Measurements from ENCODE around the gene GTF2IRD1.

Gene GTF2IRD1

GRCh38 chr7:74453322-74454011 lies at the start of gene GTF2IRD1:
Gene GTF2IRD1 (plus strand): TSS chr7:74453906. CDS start chr7:74508081, 54,175 bp downstream.
- FAIRE-seq (no peak), DNase-seq (ENCODE audit: insufficient read length, low spot score) (peak; percentile 97)
- no peak for TF ChIP-seq CTCF (IDR thresholded peaks at IDR 0.05; ENCODE audit: insufficient read depth, missing control alignments)

- DNase-seq (ENCODE audit: insufficient read length, low spot score) (no peak), FAIRE-seq (no peak)
- no peak for TF ChIP-seq CTCF (IDR thresholded peaks at IDR 0.05; ENCODE audit: insufficient read depth, missing control alignments)
These were observed 49.4 kb upstream of the GTF2IRD1 start for GRCh38 chr7:74404388-74404700.

DNA sequence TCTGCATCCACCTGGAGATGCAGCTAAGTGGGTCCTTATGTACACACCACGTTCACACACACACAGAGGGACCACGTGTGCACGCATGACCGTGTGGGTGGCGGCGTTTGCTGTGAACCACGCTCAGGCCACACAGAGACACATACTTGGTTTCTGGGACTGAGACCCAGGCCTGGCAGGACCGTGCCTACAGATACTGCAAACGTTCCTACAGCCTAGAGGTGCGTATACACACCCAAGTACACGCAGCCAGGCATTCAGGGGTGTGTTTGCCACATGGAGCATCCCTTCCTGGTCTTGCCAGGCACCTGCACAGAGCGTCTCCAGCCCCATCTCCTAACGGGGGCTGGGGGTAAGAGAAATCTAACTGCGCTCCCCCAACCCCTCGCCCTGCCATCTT lies 49.0 kb upstream of the GTF2IRD1 start:
- no peak for FAIRE-seq
- TF ChIP-seq CTCF (IDR thresholded peaks at IDR 0.05; ENCODE audit: insufficient read depth, missing control alignments): no peak
- no peak for DNase-seq (ENCODE audit: insufficient read length, low spot score)

DNA sequence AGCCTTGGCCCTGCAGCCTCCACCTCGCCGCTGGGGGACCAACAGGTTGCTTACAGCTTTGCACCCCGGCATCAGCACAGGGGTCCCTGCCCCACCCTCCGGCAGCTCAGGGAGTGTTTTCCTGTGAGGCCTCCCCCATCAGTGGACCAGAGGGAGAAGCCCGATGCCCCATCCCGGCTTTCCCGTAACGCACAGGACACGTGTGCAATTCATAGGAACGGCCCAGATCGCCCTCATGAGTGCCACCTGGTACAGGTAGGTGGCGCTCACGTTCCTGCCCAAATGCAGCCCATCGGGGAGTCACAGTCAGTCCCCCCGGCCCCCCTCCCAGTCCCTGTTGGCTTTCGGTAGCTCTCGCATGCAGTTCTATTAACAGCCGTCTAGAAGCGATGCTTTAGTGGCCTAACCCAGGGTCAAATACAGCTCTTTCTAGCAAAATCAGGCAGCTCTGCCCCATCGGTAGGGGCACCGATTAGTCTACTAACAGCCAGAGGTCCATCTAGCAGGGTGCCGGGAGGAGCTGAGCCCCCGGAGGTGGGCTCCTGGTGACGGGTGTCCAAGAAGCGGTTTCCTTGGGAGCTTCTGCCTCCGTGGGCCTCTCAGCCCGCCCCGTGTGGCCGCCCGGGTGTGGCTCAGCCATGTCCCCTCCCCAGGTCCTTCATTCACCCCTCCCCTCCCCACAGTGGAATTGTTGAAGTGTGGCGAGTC lies 48.4 kb upstream of the GTF2IRD1 start:
- TF ChIP-seq CTCF (IDR thresholded peaks at IDR 0.05; ENCODE audit: insufficient read depth, missing control alignments): peak; percentile 62
- FAIRE-seq: no peak
- peak; percentile 72 for DNase-seq (ENCODE audit: insufficient read length, low spot score)

DNA sequence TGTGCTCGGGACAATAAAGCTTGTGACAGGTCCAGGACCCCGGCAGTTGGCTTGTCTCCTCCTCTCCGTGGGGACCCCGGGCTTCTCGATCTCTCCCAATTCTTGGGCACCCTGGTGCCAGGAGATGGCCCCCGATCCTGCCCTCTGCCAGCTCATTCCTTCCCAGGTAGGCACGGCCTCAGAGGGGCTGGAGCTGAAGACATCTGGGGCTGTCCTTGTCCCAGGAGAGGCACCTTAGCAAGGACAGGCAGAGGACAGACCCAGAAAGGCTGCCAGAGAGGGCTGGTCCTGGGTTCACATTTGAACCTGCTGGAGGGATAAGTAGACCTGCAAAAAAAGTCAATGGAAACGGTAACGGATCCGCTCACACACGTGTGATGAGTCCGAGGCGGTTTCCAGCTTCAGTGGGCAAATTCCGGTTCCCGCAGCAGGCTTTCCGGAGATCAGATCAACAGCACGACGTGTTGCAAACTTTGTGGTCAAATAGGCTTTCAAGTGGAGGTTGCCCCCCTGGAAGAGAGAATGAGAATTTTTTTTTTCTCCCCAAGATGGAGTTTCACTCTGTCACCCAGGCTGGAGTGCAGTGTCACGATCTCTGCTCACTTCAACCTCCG lies 47.7 kb upstream of the GTF2IRD1 start:
- TF ChIP-seq CTCF (IDR thresholded peaks at IDR 0.05; ENCODE audit: insufficient read depth, missing control alignments): no peak
- FAIRE-seq (no peak), DNase-seq (ENCODE audit: insufficient read length, low spot score) (no peak)

DNA sequence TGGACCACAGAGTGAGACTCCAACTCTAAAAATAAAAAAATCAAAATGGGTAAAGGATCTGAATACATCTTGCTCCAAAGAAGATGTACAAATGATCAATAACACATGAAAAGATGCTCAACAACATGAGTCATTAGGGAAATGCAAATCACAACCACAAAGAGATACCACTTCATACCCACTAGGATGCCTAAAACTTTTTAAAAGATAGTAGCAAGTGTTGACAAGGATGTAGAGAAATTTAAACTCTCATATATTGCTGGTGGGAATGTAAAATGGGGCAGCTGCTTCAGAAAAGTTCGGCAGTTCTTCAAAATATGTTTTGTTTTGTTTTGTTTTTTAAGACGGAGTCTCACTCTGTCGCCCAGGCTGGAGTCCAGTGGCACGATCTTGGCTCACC lies 45.7 kb upstream of the GTF2IRD1 start:
- no peak for FAIRE-seq
- DNase-seq (ENCODE audit: insufficient read length, low spot score): no peak
- TF ChIP-seq CTCF (IDR thresholded peaks at IDR 0.05; ENCODE audit: insufficient read depth, missing control alignments): no peak

DNA sequence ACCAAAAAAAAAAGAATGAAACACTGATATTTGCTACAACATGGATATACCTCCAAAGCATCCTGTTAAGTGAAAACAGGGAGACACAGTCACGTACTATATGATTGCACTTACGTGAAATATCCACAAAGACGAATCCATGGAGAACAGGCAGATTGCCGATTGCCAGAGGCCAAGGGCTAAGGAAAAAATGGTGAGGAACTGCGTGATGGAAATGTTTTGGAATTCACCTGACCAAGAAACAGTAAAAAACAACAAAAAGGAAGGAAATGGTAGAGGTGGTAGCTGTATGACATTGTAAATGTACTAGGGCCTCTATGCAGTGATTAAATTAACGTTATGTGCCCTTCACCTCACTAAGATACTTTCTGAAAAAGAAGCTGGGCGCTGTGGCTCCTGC lies 44.1 kb upstream of the GTF2IRD1 start:
- no peak for FAIRE-seq
- DNase-seq (ENCODE audit: insufficient read length, low spot score): no peak
- TF ChIP-seq CTCF (IDR thresholded peaks at IDR 0.05; ENCODE audit: insufficient read depth, missing control alignments): no peak
